Measurements from ENCODE around the gene QKI.

- TF ChIP-seq SP2 (IDR thresholded peaks at IDR 0.05; ENCODE audit: low read length) (no peak), RBBP5 (IDR thresholded peaks at IDR 0.05; ENCODE audit: borderline replicate concordance, low read depth, low read length) (no peak)
Observed at GRCh38 chr6:163376187-163376586, 38.3 kb upstream of the QKI start.
